SHP77 treated with DMSO at 0.1 percent for 48 hours (cell line): ENCODE results near the gene C3.
"Not testable (repeated sequence)": the region's sequence is repeated elsewhere in the genome, so short reads cannot be mapped to it uniquely, and the experiment has no call there.

ENCODE experiments used
- DNase-seq: peaks from one replicate; lab custom pipeline; 2025; lab: John Stamatoyannopoulos, UW

Gene C3

GRCh38 chr19:6713773-6714692 lies 6.4 kb downstream of the C3 start:
- DNase-seq: no peak

GRCh38 chr19:6712692-6713670 lies 7.5 kb downstream of the C3 start:
- DNase-seq: no peak

GRCh38 chr19:6712231-6712630 lies 8.2 kb downstream of the C3 start:
- no peak for DNase-seq

GRCh38 chr19:6711605-6712004 lies 8.8 kb downstream of the C3 start:
- DNase-seq: no peak

GRCh38 chr19:6711078-6711361 lies 9.4 kb downstream of the C3 start:
- no peak for DNase-seq

- no peak for DNase-seq
Measured at GRCh38 chr19:6710273-6711077, 10.0 kb downstream of the C3 start.

- no peak for DNase-seq
Measured at GRCh38 chr19:6709549-6709948, 10.9 kb downstream of the C3 start.

GRCh38 chr19:6708913-6709312 lies 11.5 kb downstream of the C3 start:
- DNase-seq: not testable (repeated sequence)

GRCh38 chr19:6708346-6708745 lies 12.1 kb downstream of the C3 start:
- DNase-seq: no peak

GRCh38 chr19:6707658-6708018 lies 12.8 kb downstream of the C3 start:
- no peak for DNase-seq

GRCh38 chr19:6707011-6707657 lies 13.3 kb downstream of the C3 start:
- DNase-seq: no peak

- no peak for DNase-seq
Measured at GRCh38 chr19:6706633-6706958, 13.9 kb downstream of the C3 start.

GRCh38 chr19:6705931-6706632 lies 14.4 kb downstream of the C3 start:
- DNase-seq: no peak

- no peak for DNase-seq
Measured at GRCh38 chr19:6700586-6701316, 19.7 kb downstream of the C3 start.

GRCh38 chr19:6699935-6700334 lies 20.5 kb downstream of the C3 start:
- DNase-seq: no peak

GRCh38 chr19:6697291-6697690 lies 23.2 kb downstream of the C3 start:
- DNase-seq: no peak

GRCh38 chr19:6696239-6696820 lies 24.1 kb downstream of the C3 start:
- no peak for DNase-seq

GRCh38 chr19:6694147-6694815 lies 26.2 kb downstream of the C3 start:
- no peak for DNase-seq

GRCh38 chr19:6693681-6694080 lies 26.8 kb downstream of the C3 start:
- no peak for DNase-seq

GRCh38 chr19:6693056-6693471 lies 27.4 kb downstream of the C3 start:
- DNase-seq: no peak
